Astrocyte (in vitro differentiated cells and primary cell): ENCODE measurements around the gene VOPP1. TPM values are rescaled to one million over a fixed set of nuclear protein-coding genes. Genes with fewer than 3 reads are reported as not detected.

Experiments used
- DNase-seq: peaks from one replicate; pipeline ENCODE4 v3.0.0-alpha.2; 2010; ENCODE audit warnings: low read depth
- FAIRE-seq: peaks from 2 replicates; lab custom pipeline; 2011; peaks lifted over from hg19 to GRCh38; lab: Jason Lieb, UNC
- H2AFZ ChIP-seq: 2 replicates; pipeline ENCODE4 v1.6.0; 2012; ENCODE audit warnings: low read depth, low read length, inconsistent platforms
- H3K27ac ChIP-seq: 2 replicates; pipeline ENCODE4 v1.5.1; 2011; ENCODE audit warnings: low read depth, low read length, inconsistent platforms
- H3K27me3 ChIP-seq: 2 replicates; pipeline ENCODE4 v1.6.0; 2011; ENCODE audit warnings: low read length, inconsistent platforms; ENCODE audit not compliant: insufficient read depth
- H3K36me3 ChIP-seq: 2 replicates; pipeline ENCODE4 v1.5.1; 2011; ENCODE audit warnings: low read length, inconsistent platforms; ENCODE audit not compliant: insufficient read depth
- H3K4me1 ChIP-seq: 2 replicates; pipeline ENCODE4 v1.5.1; 2011; ENCODE audit warnings: low read length, inconsistent platforms; ENCODE audit not compliant: insufficient read depth
- H3K4me2 ChIP-seq: 2 replicates; pipeline ENCODE4 v1.6.0; 2012; ENCODE audit warnings: low read length, inconsistent platforms
- H3K4me3 ChIP-seq: 2 replicates; pipeline ENCODE4 v1.5.1; 2011; ENCODE audit warnings: low read depth, mild to moderate bottlenecking, low read length, inconsistent platforms; ENCODE audit not compliant: insufficient read depth
- H3K79me2 ChIP-seq: 2 replicates; pipeline ENCODE4 v1.6.0; 2012; ENCODE audit warnings: mild to moderate bottlenecking, low read length, inconsistent platforms; ENCODE audit not compliant: insufficient read depth
- H3K9ac ChIP-seq: 2 replicates; pipeline ENCODE4 v1.6.0; 2012; ENCODE audit warnings: mild to moderate bottlenecking, low read length, inconsistent platforms
- H3K9me3 ChIP-seq: 2 replicates; pipeline ENCODE4 v1.5.1; 2012; ENCODE audit warnings: low read depth, mild to moderate bottlenecking, low read length, inconsistent platforms; ENCODE audit not compliant: insufficient read depth
- H4K20me1 ChIP-seq: 2 replicates; pipeline ENCODE4 v1.6.0; 2012; ENCODE audit warnings: low read length, inconsistent platforms; ENCODE audit not compliant: insufficient read depth
- H3K27ac Mint-ChIP-seq: one replicate; pipeline ENCODE4 v1.8.0; 2021; ENCODE audit warnings: mild to moderate bottlenecking, mixed read lengths; ENCODE audit not compliant: unreplicated experiment
- H3K27me3 Mint-ChIP-seq: one replicate; pipeline ENCODE4 v1.8.0; 2021; ENCODE audit warnings: low read depth, mixed read lengths; ENCODE audit not compliant: unreplicated experiment
- H3K36me3 Mint-ChIP-seq: one replicate; pipeline ENCODE4 v1.8.0; 2021; ENCODE audit warnings: low read depth, mixed read lengths; ENCODE audit not compliant: unreplicated experiment
- H3K4me1 Mint-ChIP-seq: one replicate; pipeline ENCODE4 v1.8.0; 2021; ENCODE audit warnings: low read depth, mixed read lengths; ENCODE audit not compliant: unreplicated experiment
- H3K4me3 Mint-ChIP-seq: one replicate; pipeline ENCODE4 v1.8.0; 2021; ENCODE audit warnings: mild to moderate bottlenecking, moderate library complexity, mixed read lengths; ENCODE audit not compliant: unreplicated experiment
- H3K9me3 Mint-ChIP-seq: one replicate; pipeline ENCODE4 v1.8.0; 2021; ENCODE audit warnings: mild to moderate bottlenecking, mixed read lengths; ENCODE audit not compliant: unreplicated experiment
- EZH2 ChIP-seq: IDR thresholded peaks from 2 replicates; pipeline ENCODE4 v1.6.1; 2012; ENCODE audit warnings: mild to moderate bottlenecking, low read length, inconsistent platforms; ENCODE audit not compliant: insufficient read depth
- total RNA-seq: library from RNA; stranded (reverse); gene quantifications from 2 replicates; pipeline ENCODE4 v1.2.1, GENCODE V29; 2021
- TF ChIP-seq, protein P1 (sequence below): IDR thresholded peaks from 2 replicates; pipeline ENCODE4 v1.5.1; 2011; ENCODE audit warnings: low read depth, mild to moderate bottlenecking, inconsistent platforms, low read length, moderate library complexity; ENCODE audit not compliant: insufficient read depth

VOPP1 gene
- total RNA-seq, 1 donor from 2014 or later: 133 TPM

GRCh38 chr7:55593172-55593514, 20.8 kb upstream of the VOPP1 start:
- Mint-ChIP-seq H3K36me3 (no peaks in the 10 kb centered on the region), H3K27me3 (peaks cover 35% of the 10 kb centered on the region), H3K4me3 (no peak overlapping the region), H3K4me1 (peaks cover 2% of the 10 kb centered on the region), H3K27ac (no peak overlapping the region), H3K9me3 (no peaks in the 10 kb centered on the region)
- Histone ChIP-seq H3K9ac (no peak overlapping the region), H3K36me3 (no peaks in the 10 kb centered on the region), H2AFZ (no peak overlapping the region), H3K27ac (no peak overlapping the region), H3K4me2 (peak overlapping the region; percentile 38), H3K4me1 (peaks cover 5% of the 10 kb centered on the region), H3K27me3 (peaks cover 3% of the 10 kb centered on the region), H4K20me1 (no peaks in the 10 kb centered on the region), H3K79me2 (no peaks in the 10 kb centered on the region), H3K9me3 (no peaks in the 10 kb centered on the region), H3K4me3 (no peak overlapping the region)
- TF ChIP-seq EZH2: no peak
- TF ChIP-seq, protein P1, sequence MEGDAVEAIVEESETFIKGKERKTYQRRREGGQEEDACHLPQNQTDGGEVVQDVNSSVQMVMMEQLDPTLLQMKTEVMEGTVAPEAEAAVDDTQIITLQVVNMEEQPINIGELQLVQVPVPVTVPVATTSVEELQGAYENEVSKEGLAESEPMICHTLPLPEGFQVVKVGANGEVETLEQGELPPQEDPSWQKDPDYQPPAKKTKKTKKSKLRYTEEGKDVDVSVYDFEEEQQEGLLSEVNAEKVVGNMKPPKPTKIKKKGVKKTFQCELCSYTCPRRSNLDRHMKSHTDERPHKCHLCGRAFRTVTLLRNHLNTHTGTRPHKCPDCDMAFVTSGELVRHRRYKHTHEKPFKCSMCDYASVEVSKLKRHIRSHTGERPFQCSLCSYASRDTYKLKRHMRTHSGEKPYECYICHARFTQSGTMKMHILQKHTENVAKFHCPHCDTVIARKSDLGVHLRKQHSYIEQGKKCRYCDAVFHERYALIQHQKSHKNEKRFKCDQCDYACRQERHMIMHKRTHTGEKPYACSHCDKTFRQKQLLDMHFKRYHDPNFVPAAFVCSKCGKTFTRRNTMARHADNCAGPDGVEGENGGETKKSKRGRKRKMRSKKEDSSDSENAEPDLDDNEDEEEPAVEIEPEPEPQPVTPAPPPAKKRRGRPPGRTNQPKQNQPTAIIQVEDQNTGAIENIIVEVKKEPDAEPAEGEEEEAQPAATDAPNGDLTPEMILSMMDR: no peak
- no peak for FAIRE-seq
- DNase-seq: no peak

- peaks cover 3% of the 10 kb centered on the region for H3K27me3 ChIP-seq
- H3K9ac ChIP-seq: no peak overlapping the region
- no peak overlapping the region for H3K4me3 ChIP-seq
- DNase-seq: no peak
- peaks cover 5% of the 10 kb centered on the region for H3K4me1 ChIP-seq
- no peak for FAIRE-seq
- Mint-ChIP-seq H3K36me3 (peaks cover 2% of the 10 kb centered on the region), H3K9me3 (no peaks in the 10 kb centered on the region), H3K27me3 (peaks cover 38% of the 10 kb centered on the region), H3K4me3 (no peak overlapping the region), H3K27ac (peak overlapping the region; percentile 72), H3K4me1 (peaks cover 2% of the 10 kb centered on the region)
- no peak overlapping the region for H2AFZ ChIP-seq
- TF ChIP-seq EZH2: no peak
- TF ChIP-seq, protein P1: no peak
- no peaks in the 10 kb centered on the region for H3K36me3 ChIP-seq
- no peaks in the 10 kb centered on the region for H4K20me1 ChIP-seq
- no peak overlapping the region for H3K4me2 ChIP-seq
- no peaks in the 10 kb centered on the region for H3K9me3 ChIP-seq
- H3K79me2 ChIP-seq: no peaks in the 10 kb centered on the region
- no peak overlapping the region for H3K27ac ChIP-seq
Observed at GRCh38 chr7:55592492-55592891, 20.2 kb upstream of the VOPP1 start.

DNA sequence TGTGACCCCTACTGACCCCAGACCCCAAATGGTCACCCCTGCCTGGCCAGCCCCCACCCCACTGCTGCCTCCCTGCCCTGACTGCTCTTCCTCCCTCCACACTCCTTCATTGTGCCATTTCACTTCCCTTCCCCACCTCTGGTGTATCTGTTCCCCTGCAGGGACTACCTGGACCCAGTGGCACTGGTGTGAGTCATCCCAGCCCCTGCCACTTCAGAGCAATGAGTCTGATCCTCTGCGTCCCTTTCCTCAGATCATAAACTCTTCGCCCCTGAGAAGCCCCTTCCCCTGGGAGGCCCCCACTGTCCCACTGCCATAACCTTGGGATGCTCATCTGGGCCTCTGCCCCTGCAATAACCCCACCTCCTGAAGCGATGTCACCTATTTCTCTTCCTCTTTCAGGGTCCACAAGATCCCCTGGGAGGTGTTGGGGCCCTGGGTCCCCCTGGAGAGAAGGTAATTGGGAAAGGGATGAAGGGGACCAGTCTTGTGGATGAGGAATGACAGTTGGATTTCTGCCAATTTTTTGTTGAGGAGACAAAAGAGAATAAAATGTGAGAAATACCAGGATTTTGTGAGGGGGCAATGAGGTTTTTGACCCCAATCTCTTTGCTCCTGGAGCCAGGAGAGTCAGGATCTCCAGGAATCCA, 19.1 kb upstream of the VOPP1 start:
- peaks cover 2% of the 10 kb centered on the region for H3K4me1 Mint-ChIP-seq
- Histone ChIP-seq H3K27me3 (peaks cover 5% of the 10 kb centered on the region), H3K9me3 (no peaks in the 10 kb centered on the region), H3K4me1 (peaks cover 5% of the 10 kb centered on the region), H3K4me3 (no peak overlapping the region), H3K36me3 (no peaks in the 10 kb centered on the region), H3K27ac (no peak overlapping the region), H4K20me1 (no peaks in the 10 kb centered on the region), H3K4me2 (no peak overlapping the region), H3K9ac (no peak overlapping the region), H2AFZ (no peak overlapping the region), H3K79me2 (no peaks in the 10 kb centered on the region)
- peaks cover 2% of the 10 kb centered on the region for H3K36me3 Mint-ChIP-seq
- H3K27ac Mint-ChIP-seq: no peak overlapping the region
- DNase-seq (no peak), FAIRE-seq (no peak)
- TF ChIP-seq EZH2: no peak
- TF ChIP-seq, protein P1: no peak
- H3K4me3 Mint-ChIP-seq: no peak overlapping the region
- no peaks in the 10 kb centered on the region for H3K9me3 Mint-ChIP-seq
- H3K27me3 Mint-ChIP-seq: peaks cover 43% of the 10 kb centered on the region
